ENCODE measurements around the gene PNLDC1.
"Not testable (repeated sequence)": the region's sequence is repeated elsewhere in the genome, so short reads cannot be mapped to it uniquely, and the experiment has no call there.

Gene PNLDC1

DNA sequence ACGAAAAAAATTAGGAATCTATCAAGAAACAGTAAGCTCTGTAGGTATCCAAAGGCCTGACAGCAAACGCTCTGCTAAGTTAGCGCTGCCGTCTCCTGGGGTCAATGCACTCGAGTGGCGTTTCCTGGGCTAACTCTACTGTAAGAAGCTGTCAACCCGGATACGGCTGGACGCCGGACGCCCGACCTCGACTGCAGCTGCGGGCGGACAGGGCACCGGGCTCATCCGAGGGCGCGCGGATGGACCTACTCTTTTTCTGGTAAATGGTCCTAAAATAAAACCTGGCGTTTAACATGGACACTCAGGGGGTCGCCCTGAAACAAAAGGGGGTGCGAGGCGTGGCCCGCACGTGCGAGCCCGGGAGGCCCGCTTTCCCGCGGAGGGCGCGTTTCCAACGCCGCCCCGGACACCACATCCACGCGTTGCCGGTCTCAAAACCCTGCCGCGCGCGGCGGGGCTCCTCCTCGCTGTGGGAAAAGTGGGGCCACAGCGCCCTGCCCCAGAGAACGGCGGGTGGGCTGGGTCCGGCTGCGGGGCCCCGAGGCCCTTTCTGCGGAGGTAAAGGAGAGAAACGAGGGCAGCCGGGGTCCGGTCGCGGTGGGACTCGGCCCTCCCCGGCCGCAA is 11.2 kb upstream of the PNLDC1 start:
- DNase-seq: peak; percentile 7

DNA sequence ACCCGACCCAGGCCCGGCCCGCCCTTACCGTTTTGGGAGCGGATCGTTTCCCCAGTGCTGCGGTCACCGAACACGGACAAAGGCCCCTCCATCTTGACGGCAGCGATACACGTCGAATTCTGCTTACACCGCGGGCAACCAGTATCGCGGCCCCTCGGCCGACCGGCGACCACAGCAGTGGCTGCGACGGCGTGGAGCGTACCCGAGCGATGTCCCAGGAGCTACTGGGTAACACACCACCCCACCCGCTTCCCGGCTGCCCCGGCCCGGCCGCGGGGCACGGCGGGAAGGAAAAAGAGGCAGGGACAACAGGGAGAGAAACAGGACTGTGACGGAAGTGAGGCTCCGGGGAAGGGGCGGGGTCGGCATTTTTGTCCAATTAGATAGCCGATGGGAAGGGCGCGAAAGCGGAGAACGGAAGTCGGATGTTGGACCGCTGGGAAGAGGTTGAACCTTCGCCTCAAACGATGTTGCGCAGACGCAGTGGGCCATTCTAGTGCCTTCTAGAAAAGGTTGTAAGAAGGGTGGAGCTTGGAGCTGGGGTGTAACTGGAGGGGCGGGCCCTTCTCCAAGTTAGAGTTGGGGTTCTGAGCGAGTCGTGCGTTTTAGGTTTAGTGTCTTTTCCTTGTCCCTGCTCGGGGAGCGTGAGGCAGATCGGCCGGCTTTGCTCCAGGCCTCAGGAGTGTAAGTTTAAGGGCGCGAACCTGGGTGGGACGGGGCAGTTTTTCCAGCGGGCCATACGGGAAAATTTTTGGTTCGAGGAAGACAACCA is 10.5 kb upstream of the PNLDC1 start, which contains the start of gene TCP1:
Gene TCP1, minus strand, starts transcription at position 226 of the 772 bp plus-strand sequence. Its CDS starts 134 bp downstream, at position 92.
- DNase-seq: peak; percentile 99

DNA sequence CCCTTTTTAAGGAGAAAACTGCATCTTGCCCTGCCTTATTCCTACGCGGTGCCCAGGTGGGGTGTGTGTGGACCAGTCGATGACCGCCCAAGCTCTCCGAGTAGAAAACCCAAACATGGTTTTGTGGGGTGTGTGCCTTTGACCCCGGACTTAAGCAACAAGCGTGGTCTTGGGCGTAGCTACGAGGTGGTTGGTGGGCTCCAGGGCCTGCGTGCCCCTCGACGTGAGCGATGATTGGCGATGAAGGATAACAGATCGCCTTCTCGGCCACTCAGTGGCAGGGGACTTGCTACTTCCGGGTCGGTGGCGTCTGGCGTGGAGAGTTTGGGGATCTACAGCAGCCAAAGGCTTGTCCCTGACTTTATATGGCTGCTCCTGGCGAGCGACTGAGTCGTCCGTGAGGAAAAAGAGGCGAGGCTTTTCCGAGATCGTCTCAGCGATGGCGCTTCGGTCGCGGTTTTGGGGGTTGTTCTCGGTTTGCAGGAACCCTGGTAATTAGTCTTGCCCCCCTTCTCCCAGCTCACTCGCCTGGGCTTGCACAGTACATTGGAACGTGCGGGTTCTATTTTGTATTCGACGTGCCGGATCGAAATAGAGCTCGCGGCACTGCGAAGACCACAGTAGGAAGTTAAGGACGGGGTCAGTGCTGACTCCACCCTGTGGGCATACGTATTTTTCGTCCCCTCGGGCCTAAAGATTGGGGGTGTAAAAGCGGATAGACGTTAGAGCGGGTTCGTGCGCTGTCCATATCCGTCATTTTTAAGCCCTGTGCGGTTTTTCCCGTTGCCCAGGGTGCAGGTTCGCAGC is 9.7 kb upstream of the PNLDC1 start, which contains the start of gene MRPL18:
Gene MRPL18, plus strand, starts transcription at position 319 of the 807 bp plus-strand sequence. Its CDS starts 121 bp downstream, at position 440.
- DNase-seq: peak; percentile 91

DNA sequence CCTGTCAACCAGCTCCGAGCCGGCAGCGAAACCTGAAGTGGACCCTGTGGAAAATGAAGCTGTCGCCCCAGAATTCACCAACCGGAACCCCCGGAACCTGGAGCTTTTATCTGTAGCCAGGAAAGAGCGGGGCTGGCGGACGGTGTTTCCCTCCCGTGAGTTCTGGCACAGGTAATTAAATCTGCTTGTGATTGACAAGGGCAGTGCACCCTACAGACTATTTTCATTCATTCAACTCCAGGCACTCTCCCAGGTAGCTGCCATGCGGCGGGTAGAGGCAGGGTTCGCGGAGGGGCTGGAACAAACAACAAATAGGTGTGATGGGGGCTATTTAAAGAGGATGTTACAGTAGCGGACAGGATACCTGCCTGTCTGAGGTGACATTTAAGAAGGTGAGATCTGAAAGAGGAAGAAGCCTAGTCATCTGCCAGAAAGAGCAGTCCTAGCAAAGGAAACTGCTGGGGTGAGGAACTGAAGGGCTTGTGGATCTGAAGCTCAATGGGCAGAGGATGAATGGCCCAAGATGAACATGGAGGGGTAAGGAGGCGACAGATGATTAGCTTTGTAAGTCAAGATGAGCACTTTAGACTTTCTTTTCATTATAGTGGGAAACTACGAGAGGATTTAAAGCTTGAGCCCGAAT is 9.0 kb upstream of the PNLDC1 start:
- DNase-seq: peak; percentile 6

DNA sequence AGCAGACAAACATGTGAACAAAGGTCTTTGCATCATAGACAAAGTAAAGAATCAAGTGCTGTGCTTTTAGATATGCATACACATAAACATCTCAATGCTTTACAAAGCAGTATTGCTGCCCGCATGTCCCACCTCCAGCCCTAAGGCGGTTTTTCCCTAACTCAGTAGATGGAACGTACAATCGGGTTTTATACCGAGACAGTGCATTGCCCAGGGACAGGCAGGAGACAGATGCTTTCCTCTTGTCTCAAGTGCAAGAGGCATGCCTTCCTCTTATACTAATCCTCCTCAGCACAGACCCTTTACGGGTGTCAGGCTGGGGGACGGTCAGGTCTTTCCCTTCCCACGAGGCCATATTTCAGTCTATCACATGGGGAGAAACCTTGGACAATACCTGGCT is 5.1 kb upstream of the PNLDC1 start:
- DNase-seq: not testable (repeated sequence)

DNA sequence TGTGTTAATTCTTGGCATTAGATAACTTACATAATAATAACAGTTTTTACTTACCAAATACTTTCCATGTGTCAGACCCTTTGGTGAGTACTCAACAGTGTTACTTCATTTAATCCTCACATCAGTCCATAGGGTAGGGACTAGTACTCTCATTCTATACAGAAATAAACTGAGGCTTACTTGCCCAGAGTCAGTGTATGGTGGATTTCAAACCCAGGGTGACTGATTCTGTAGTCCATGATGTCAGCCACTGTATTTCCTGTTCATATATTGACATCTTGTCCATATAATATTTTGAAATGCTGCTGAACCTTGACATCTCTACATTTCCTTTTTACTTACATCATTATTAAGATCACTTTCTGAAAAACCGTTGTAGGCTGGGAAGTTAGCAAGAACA is 2.5 kb upstream of the PNLDC1 start:
- no peak for DNase-seq

DNA sequence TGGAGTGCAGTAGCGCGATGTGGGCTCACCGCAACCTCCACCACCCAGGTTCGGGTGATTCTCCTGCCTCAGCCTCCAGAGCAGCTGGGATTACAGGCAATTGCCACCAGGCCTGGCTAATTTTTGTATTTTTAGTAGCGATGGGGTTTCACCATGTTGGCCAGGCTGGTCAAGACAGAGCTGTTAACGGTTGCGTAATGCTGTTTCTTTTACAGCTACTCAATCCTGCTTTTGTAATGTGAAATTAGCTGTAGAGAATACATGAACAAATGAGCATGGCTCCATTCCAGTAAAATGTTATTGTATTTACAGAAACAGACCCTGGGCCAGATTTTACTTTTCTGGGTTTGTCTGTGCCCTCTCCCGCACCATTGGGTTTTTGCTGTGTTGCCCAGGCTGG is 1.9 kb downstream of the PNLDC1 start:
- DNase-seq: no peak

DNA sequence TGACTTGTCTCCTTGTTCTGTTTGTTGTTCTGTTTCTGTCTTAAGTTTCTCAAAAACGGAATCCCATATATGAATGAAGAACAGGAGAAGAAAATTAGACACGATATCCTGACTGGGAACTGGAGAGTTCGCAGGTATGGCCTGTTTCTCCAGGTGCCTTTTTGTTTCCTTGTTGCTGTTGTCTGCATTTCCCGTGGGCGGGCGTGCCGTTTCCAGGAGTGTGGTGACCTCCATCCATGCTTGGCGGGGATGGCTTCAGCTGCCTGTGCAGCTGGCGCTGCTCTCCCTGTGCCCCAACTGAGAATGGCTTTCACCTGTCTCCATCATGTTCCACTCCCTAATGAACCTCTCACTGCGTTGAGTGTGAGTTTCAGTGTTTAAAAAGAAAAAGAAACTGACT is 4.4 kb downstream of the PNLDC1 start:
- no peak for DNase-seq

DNA sequence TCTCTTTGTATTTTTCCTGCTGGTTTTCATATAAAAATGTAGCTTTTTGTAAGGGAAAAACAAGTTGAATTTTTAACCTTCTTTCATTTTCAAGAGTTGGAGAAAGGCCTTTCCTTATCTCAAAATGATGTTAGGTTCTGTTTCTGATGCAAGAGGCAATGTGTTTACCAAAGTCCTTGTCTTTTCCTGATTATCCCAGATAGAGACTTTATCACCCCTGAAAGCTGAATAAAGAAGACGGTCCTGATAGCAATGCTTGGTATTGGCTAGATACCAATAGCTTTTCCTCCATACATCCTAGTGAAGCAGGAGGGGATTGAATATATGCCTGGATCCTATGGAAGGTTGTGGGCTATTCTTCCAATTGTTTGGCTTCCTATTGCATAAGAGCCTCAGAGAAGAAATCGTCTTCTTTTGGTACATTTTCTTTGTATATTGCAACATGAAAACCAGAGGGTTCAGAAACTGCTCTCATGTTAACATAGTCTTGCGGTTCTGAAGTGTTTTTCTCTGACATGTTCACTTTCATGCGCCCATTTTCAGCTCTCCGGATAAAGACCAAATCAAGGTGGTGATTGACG is 5.5 kb downstream of the PNLDC1 start:
- no peak for DNase-seq

DNA sequence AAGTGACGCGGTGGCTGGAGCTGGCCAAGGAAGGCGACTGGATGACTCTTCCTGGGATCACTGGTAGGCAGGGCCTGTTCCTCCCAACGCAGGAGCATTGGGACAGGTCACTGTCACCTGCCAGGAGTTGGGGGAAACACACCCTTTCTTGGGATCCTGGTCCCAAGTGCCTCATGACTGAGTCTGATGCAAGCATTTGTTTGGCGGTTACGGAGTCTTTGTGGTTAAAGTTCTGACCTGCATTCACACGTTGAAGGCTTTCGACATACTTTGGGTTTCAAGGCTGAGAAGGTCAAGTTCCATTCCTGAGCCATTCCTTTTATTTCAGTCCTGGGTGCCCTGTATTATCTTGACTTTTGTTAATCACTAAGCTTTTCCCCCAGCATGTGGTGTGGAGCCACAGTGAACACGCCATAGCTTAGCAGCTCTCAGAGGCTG is 6.0 kb downstream of the PNLDC1 start:
- DNase-seq: no peak

DNA sequence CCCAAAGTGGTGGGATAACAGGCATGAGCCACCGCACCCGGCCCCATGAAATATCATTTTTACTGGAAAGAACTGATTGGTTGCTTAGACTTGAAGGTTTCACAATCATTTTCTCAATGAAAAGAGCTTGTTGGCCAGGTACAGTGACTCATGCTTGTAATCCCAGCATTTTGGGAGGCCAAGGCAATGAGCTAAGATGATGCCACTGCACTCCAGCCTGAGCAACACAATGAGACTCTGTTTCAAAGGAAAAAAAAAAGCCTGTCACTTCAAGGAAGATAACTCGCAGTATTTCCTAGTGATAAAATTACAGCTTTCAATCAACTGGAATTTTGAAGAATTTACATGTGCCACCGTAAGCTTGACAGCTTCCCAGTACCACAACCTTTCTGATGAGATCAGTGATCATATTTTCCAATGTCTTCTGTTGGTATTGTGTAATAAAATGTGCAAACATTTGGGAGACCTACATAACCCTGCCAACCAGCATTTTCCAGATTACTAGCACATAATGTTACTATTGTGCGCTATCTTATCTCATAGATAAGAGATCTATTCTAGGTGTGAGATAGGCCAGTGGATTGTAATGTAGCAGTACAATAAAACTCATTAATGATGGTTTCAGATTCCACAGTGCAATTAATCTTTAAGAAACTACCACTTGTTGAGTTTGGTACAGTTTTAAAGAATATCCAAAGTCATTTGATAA is 7.2 kb downstream of the PNLDC1 start:
- no peak for DNase-seq

DNA sequence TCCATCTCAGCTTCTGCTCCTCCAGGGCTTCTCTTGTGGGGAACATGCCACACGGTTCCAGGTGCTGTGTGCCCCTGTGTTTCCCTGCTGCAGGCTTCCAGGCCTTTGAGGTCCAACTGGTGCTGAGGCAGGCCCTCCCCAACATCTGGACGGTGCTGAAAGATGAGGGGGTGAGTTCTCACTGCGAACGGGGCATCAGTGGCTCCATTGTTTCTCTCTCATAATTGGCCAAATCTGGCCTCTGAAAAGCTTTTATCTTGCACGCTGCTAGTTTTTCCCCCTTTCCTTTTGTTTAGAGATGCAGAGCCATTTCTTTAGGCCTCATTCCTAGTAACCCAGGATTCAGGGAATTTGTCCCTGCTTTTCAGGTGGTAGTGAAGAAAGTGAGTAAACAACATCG is 8.6 kb downstream of the PNLDC1 start:
- DNase-seq: no peak

DNA sequence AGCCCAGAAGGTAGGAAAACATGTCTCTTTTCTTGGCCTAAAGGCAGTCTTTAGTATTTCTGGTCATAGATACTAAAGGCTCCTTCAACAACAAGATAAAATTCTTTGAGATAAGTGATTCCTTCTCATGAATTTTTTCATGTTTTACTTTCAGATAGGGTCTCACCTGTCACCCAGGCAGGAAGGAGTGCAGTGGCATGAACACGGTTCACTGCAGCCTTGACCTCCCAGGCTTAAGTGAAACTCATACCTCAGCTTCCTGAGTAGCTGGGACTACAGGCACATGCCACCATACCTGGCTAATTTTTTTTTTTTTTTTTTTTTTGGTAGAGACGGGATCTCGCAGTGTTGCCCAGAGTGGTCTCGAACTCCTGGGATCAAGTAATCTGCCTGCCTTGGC is 9.1 kb downstream of the PNLDC1 start:
- DNase-seq: no peak

DNA sequence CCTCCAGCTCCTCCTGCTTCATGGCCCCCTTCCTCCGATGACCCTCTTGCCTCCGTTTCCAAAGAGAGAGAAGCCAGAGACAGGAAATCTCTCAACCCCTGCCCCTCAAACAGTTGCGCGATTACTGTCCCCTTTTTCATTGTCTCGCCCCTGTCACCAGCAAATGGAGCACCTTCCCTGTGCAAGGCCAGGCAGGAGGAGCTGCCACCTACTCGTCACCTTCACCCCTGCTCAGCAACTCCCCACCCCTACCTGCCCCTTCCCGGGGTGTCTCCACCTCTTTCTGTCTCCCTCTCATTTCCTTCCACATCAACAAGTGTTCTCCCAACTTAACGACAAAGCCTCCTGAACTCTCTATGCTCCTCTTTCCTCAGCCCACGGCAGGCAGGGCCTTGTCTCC is 13.7 kb downstream of the PNLDC1 start:
- no peak for DNase-seq

DNA sequence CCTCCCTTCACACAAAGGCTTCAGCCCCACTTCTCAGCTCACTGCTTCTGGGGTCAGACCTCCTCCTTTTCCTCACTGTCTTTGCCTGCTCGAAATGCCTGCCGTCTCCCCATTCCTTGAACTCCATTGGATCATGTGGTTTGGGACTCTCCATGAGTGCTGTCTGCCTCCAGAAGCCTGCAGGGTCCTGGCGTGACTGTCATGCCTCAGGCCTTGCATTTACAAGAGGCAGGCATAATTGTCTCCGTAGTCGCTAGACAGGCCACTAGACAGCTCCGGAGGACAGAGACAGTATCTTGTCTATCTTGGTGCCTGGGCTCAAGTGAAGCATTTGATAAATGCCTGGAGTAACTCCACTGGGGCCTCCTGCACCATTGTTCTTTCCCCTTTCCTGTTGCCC is 15.3 kb downstream of the PNLDC1 start:
- DNase-seq: no peak

DNA sequence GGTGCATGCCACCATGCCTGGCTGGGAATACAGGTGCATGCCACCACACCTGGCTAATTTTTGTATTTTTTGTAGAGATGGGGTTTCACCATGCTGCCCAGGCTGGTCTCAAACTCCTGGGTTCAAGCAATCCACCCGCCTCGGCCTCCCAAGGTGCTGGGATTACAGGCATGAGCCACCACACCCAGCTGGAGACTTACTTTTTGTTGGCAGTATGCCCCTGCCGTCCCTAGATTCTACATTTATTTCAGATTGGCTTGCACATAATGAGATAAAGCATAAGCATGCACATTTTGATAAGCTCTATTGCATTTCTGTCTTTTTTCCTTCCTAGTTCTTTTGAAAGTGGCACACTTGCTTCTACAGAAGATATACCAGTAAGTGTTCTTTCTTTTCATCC is 16.7 kb downstream of the PNLDC1 start:
- DNase-seq: not testable (repeated sequence)

DNA sequence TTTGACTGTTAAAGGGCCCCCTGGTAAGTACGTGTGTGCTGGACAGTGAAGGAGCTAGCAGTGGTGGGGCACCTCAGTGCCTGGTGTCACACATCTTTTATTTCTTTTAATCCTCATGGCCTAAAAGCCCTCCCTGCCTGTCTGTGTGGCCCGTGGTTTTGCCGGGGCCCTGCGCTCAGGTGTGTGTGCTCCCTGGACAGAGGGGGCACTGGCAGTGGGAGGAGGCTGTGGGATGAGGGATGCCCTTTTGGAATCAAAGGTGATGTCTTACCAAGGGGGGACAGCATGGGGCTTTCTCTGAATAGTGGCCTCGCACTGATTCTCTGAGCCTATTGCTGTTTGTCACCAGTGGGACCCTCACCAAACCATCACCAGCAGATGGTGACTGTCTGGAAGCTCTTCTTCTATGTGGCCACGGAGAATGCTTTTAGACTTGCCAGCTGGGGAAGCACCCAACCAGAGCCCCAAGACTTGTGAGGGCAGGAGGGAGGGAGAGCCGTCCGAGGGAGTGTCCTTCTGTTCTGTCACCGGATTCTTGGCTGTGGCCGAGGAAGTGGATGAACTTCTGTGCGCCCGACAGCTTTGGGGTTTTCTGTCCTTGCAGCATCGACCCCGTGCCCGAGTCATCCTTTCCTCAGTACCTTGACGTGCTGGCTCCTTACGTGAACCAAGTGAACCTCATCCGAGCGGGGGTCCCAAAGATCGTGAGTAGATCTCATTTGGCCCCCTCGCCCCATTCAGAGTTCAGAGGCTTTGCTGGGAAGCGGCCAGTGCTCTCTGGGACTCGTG is 18.1 kb downstream of the PNLDC1 start:
- no peak for DNase-seq

DNA sequence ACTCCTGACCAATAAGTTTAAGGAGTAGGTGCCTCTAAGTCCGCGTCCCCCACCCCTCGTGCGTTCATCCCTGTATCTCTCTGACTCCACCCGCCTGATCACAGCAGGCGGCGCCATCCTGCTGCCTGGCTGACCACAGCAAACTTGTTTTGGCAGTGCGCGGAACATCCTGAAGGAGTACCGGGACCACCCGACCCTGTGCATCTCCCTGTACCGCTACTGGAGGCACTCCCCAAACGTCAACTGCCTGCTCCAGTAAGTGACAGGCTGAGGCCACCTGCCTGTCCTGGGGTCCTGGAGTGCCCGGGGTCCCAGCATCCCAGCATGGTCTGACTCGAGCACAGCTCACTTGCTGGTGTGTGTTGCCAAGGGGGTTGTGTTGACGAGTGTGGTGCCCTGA is 19.0 kb downstream of the PNLDC1 start:
- DNase-seq: no peak

DNA sequence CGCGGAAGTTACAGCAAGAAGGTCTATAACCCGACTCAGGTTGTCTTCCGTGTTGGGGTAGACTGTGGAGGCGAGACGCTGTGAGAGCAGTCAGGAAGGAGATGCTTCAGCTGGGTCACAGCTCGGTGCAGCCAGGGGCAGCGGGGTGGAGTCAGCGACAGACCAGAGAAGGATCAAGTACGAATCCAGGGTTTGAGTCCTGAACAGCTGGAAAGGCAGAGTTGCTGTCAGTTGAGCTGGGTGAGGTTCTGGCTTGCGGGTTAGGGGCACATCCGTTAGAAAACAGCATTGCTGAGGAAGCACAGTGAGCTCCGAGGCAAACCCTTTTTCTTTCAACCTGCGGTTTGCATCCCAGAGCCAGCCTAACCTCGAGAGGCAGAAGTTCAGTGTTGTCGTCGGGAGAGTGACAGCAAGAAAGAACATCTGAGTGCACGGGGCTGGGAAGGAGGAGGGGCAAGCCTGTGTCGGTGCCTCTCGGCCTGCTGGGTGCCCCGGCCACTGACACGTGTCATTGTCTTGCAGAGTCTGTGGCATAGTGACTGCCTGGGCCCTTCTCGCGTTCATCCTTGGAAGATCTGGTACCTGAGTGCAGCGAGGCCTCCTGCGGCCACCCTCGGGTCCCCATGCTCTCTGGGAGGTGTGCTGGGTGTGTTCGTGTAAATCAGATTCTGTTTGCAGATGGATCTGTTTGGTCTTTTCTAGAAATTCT is 20.0 kb downstream of the PNLDC1 start:
- DNase-seq: peak; percentile 26

DNA sequence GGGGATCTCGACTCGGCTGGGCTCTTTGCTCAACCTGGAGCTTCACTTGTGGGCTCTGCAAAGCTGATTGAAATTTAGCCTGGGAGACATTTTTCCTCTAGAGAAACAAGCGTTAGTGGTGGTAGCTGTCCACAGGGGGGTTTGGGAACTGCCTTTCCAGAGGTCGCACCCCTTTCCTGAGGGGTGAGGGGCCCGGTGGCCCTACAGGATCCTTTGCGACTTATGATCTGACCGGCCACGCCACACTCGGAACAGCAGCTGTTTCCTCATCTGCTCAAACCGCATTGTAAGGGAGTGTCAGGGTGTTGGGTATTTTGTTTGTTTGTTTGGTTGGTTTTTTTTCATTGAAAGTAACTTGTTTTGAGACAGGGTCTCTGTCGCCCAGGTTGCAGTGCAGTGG is 21.0 kb downstream of the PNLDC1 start:
- DNase-seq: no peak
